Measurements from ENCODE around the gene LCNL1.

DNA sequence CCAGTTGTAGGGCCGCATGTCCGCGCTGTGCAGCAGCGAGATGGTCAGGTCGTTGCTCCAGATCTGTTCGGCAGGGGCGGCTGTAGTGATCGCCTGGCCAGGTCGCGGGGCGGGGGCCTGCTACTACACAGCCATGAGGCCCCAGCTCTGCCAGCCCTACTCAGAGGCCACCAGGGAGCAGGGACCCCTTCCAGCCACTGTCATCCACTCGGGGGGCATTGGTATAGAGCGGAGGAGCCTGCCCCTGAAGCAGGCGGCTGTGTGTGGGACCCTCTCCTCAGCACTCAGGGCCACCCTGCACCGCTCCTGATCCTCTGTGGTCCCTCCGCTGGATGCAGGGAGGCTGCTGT lies 39.9 kb upstream of the LCNL1 start:
- TF ChIP-seq, protein P1, sequence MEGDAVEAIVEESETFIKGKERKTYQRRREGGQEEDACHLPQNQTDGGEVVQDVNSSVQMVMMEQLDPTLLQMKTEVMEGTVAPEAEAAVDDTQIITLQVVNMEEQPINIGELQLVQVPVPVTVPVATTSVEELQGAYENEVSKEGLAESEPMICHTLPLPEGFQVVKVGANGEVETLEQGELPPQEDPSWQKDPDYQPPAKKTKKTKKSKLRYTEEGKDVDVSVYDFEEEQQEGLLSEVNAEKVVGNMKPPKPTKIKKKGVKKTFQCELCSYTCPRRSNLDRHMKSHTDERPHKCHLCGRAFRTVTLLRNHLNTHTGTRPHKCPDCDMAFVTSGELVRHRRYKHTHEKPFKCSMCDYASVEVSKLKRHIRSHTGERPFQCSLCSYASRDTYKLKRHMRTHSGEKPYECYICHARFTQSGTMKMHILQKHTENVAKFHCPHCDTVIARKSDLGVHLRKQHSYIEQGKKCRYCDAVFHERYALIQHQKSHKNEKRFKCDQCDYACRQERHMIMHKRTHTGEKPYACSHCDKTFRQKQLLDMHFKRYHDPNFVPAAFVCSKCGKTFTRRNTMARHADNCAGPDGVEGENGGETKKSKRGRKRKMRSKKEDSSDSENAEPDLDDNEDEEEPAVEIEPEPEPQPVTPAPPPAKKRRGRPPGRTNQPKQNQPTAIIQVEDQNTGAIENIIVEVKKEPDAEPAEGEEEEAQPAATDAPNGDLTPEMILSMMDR (IDR thresholded peaks at IDR 0.05), result no peak
- TF ChIP-seq POLR2A (IDR thresholded peaks at IDR 0.05), result no peak
- TF ChIP-seq POLR2AphosphoS5 (IDR thresholded peaks at IDR 0.05), result no peak

All from prostate gland (tissue), 2 donors.